ENCODE measurements around the gene FAM187B.

DNA sequence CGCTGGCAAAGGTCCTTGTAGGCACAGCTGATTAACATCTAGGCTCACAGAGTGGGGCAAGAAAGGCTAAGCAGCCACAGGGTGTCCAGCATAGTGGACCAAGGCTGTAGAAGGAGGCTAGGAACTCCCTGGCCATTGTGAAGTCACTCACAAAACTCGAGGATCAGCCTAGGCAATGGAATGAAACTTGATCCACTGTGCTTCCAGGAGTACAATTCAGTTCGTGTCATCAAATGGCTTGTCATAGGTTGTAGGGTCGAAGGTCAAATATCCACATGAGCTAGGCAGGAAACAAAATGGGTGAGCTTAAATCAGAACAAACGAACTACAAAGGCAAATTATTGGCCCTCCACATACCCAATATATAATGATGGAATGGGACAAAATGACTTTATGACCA, 4.4 kb upstream of the FAM187B start:
- TF ChIP-seq CTCF (conservative IDR thresholded peaks at IDR 0.05; ENCODE audit: low read depth, low read length) (no peak), EZH2 (IDR thresholded peaks at IDR 0.05; ENCODE audit: borderline replicate concordance, low read depth, low read length, poor library complexity, severe bottlenecking) (no peak)

All from A673 (cell line).